PC-9 (cell line): ENCODE measurements around the gene INTS11. TPM values are rescaled to one million over a fixed set of nuclear protein-coding genes. Genes with fewer than 3 reads are reported as not detected.
"Not testable (repeated sequence)": the region's sequence is repeated elsewhere in the genome, so short reads cannot be mapped to it uniquely, and the experiment has no call there.

Experiments
- BruUV-seq: library from RNA; stranded (reverse); fragments of 400-500 nt; replicated peaks from 2 replicates; lab custom pipeline; 2021; lab: Mats Ljungman, UMichigan
- CTCF ChIA-PET: fragments of 300-600 bp; sonication (Branson Sonifier 250); formaldehyde crosslinking; loops from one replicate; lab custom pipeline; 2022; ENCODE audit warnings: antibody characterized with exemption; lab: Charles Lee
- POLR2A ChIA-PET: fragments of 300-600 bp; sonication (Branson Sonifier 250); formaldehyde crosslinking; loops from one replicate; lab custom pipeline; 2022; ENCODE audit warnings: antibody characterized with exemption; ENCODE audit not compliant: unreplicated experiment; lab: Charles Lee
- DNase-seq, 2 experiments: peaks; one replicate each; pipeline versions ENCODE4 v3.0.0 to v3.0.0-alpha.2; 2015 to 2022; ENCODE audit warnings: mixed read lengths in 1 of 2
- H2AFZ ChIP-seq: fragments of 200-600 bp; sonication (generic); 2 replicates; pipeline ENCODE4 v1.8.1; 2017; ENCODE audit warnings: antibody characterized with exemption
- H3F3A ChIP-seq: fragments of 200-600 bp; sonication (generic); 2 replicates; pipeline ENCODE4 v1.8.1; 2017; ENCODE audit warnings: antibody characterized with exemption, mild to moderate bottlenecking, low read depth; ENCODE audit not compliant: insufficient read depth
- H3K27ac ChIP-seq: fragments of 200-600 bp; sonication (generic); 2 replicates; pipeline ENCODE4 v1.6.1; 2016; ENCODE audit warnings: mixed run types
- H3K27me3 ChIP-seq: fragments of 200-600 bp; sonication (generic); 2 replicates; pipeline ENCODE4 v1.6.1; 2016; ENCODE audit warnings: low read depth, mixed run types; ENCODE audit not compliant: insufficient read depth
- H3K36me3 ChIP-seq: fragments of 200-600 bp; sonication (generic); 2 replicates; pipeline ENCODE4 v1.6.1; 2016; ENCODE audit warnings: low read depth, mixed run types
- H3K4me1 ChIP-seq: fragments of 200-600 bp; sonication (generic); replicated peaks from 2 replicates; pipeline ENCODE4 v1.6.1; 2016; ENCODE audit warnings: mixed run types; ENCODE audit not compliant: insufficient read depth
- H3K4me2 ChIP-seq: fragments of 200-600 bp; sonication (generic); 2 replicates; pipeline ENCODE4 v1.6.1; 2017; ENCODE audit warnings: mixed run types
- H3K4me3 ChIP-seq: fragments of 200-600 bp; sonication (generic); 2 replicates; pipeline ENCODE4 v1.6.1; 2016; ENCODE audit warnings: mixed run types
- H3K79me2 ChIP-seq: fragments of 200-600 bp; sonication (generic); 2 replicates; pipeline ENCODE4 v1.6.1; 2017; ENCODE audit warnings: low read depth, mixed run types
- H3K9me2 ChIP-seq: fragments of 200-600 bp; sonication (generic); 2 replicates; pipeline ENCODE4 v1.8.1; 2017; ENCODE audit warnings: mild to moderate bottlenecking; ENCODE audit not compliant: insufficient read depth
- H3K9me3 ChIP-seq: fragments of 200-600 bp; sonication (generic); 2 replicates; pipeline ENCODE4 v1.8.1; 2016; ENCODE audit warnings: low read depth; ENCODE audit not compliant: insufficient read depth
- H4K20me1 ChIP-seq: fragments of 200-600 bp; sonication (generic); 2 replicates; pipeline ENCODE4 v1.8.1; 2017; ENCODE audit not compliant: insufficient read depth
- EZH2 ChIP-seq: fragments of 200-600 bp; sonication (generic); IDR thresholded peaks from 2 replicates; pipeline ENCODE4 v1.8.0; 2017; ENCODE audit warnings: antibody characterized with exemption, low read depth
- intact Hi-C: fragments of 100-400 bp; cut with micrococcal nuclease; formaldehyde crosslinking; loops from one replicate; pipeline ENCODE4 v1.10.0; 2022; ENCODE audit not compliant: unreplicated experiment
- total RNA-seq: library from RNA; stranded (reverse); gene quantifications from 2 replicates; pipeline ENCODE4 v1.2.3, GENCODE V29; 2021
- TF ChIP-seq, protein P1 (sequence below): fragments of 200-600 bp; sonication (generic); conservative IDR thresholded peaks from 2 replicates; pipeline ENCODE4 v1.6.1; 2017; ENCODE audit warnings: mixed run types, antibody characterized with exemption, mild to moderate bottlenecking, moderate library complexity

INTS11 gene
- total RNA-seq, 1 experiment from 2014 or later: 130 TPM

- Histone ChIP-seq H3K9me2 (no peaks in the 10 kb centered on the region), H4K20me1 (no peaks in the 10 kb centered on the region), H3K4me3 (no peak overlapping the region), H2AFZ (no peak overlapping the region), H3K4me1 (peaks cover 11% of the 10 kb centered on the region), H3K4me2 (no peak overlapping the region), H3K79me2 (peaks cover 21% of the 10 kb centered on the region), H3K9me3 (no peaks in the 10 kb centered on the region), H3F3A (peaks cover 10% of the 10 kb centered on the region; the same call in 1 of the 2 replicates), H3K36me3 (no peaks in the 10 kb centered on the region; the same call in 1 of the 2 replicates), H3K27me3 (no peaks in the 10 kb centered on the region), H3K27ac (no peak overlapping the region)
- TF ChIP-seq, protein P1, sequence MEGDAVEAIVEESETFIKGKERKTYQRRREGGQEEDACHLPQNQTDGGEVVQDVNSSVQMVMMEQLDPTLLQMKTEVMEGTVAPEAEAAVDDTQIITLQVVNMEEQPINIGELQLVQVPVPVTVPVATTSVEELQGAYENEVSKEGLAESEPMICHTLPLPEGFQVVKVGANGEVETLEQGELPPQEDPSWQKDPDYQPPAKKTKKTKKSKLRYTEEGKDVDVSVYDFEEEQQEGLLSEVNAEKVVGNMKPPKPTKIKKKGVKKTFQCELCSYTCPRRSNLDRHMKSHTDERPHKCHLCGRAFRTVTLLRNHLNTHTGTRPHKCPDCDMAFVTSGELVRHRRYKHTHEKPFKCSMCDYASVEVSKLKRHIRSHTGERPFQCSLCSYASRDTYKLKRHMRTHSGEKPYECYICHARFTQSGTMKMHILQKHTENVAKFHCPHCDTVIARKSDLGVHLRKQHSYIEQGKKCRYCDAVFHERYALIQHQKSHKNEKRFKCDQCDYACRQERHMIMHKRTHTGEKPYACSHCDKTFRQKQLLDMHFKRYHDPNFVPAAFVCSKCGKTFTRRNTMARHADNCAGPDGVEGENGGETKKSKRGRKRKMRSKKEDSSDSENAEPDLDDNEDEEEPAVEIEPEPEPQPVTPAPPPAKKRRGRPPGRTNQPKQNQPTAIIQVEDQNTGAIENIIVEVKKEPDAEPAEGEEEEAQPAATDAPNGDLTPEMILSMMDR: no peak
- TF ChIP-seq EZH2: no peak
- no TSS peak for BruUV-seq
- ChIA-PET CTCF (interaction anchor here (0.6 kb wide), 1 partner anchor 134 kb away, joined by 7 read pairs; no protein-coding TSS in a partner anchor), POLR2A (interaction anchor here (0.6 kb wide), 1 partner anchor 173 kb away, joined by 3 read pairs; no protein-coding TSS in a partner anchor)
- no peak for DNase-seq
- intact Hi-C loops: loop anchor here (10.0 kb wide), 1 partner anchor 134 kb away; no protein-coding TSS in a partner anchor
Measured at GRCh38 chr1:1370771-1371300, 46.4 kb upstream of the INTS11 start.

DNA sequence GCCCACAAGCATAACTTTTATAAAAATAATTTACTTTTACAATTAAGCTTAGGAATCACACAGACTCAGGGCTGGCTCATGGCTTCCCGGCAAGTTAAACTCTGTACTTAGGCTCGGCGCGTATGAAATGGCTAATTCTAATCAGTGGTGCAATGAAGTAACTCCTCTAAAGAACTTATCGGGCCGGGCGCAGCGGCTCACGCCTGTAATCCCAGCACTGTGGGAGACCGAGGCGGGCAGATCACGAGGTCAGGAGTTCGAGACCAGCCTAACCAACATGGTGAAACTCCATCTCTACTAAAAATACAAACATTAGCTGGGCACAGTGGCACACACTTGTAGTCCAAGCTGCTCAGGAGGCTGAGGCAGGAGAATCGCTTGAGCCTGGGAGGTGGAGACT, 45.6 kb upstream of the INTS11 start:
- CTCF ChIA-PET, H3K4me3 ChIP-seq, H3K9me2 ChIP-seq, H3K9me3 ChIP-seq, H3F3A ChIP-seq, H3K4me2 ChIP-seq, DNase-seq, BruUV-seq, POLR2A ChIA-PET, H4K20me1 ChIP-seq, H3K36me3 ChIP-seq, H3K27ac ChIP-seq, H3K27me3 ChIP-seq, H2AFZ ChIP-seq: not testable (repeated sequence)
- peaks cover 20% of the 10 kb centered on the region for H3K79me2 ChIP-seq
- H3K4me1 ChIP-seq: peaks cover 10% of the 10 kb centered on the region; the same call in 1 of the 2 replicates
- intact Hi-C loops: loop anchor here (10.0 kb wide), 1 partner anchor 135 kb away; no protein-coding TSS in a partner anchor

DNA sequence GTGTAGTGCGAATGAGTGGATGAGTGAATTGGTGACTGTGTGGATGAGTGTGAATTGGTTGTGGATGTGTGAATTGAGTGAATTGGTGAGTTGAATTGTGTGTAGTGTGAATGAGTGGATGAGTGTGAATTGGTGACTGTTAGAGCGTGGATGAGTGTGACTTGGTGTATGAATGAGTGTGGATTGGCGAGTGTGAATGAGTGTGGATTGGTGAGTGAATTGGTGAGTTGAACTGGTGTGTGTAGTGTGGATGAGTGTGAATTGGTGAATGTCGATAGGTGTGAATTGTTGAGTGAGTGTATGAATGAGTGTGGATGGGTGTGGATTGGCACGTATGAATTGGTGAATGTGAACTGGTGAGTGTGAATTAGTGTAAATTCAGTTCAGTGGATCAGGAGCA, 42.9 kb upstream of the INTS11 start:
- H3K4me2 ChIP-seq: no peak overlapping the region
- TF ChIP-seq, protein P1: no peak
- no peak for TF ChIP-seq EZH2
- no peaks in the 10 kb centered on the region for H4K20me1 ChIP-seq
- intact Hi-C loops: no loop called here
- no peaks in the 10 kb centered on the region for H3K79me2 ChIP-seq
- ChIA-PET POLR2A (no interaction called here), CTCF (no interaction called here)
- peaks cover 9% of the 10 kb centered on the region; the same call in 1 of the 2 replicates for H3F3A ChIP-seq
- peak in 1 of 2 experiments; percentile 10 for DNase-seq
- no peaks in the 10 kb centered on the region for H3K9me2 ChIP-seq
- no peaks in the 10 kb centered on the region for H3K27me3 ChIP-seq
- H3K4me3 ChIP-seq: no peak overlapping the region
- no TSS peak for BruUV-seq
- H3K27ac ChIP-seq: no peak overlapping the region
- peaks cover 10% of the 10 kb centered on the region for H3K4me1 ChIP-seq
- H3K36me3 ChIP-seq: no peaks in the 10 kb centered on the region; the same call in 1 of the 2 replicates
- no peak overlapping the region for H2AFZ ChIP-seq
- no peaks in the 10 kb centered on the region for H3K9me3 ChIP-seq

DNA sequence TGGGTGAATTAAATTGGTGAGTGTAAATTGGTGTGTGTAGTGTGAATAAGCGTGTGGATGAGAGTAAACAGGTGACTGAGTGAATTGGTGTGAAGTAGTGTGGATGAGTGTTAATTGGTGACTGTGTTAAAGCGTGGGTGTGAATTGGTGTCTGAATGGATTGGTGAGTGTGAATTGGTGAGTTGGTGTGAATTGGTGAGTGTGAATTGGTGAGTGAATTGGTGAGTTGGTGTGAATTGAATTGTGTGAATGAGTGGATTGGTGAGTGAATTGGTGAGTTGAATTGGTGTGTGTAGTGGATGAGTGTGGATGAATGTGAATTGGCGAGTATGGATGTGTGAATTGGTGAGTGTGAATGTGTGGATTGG, 42.2 kb upstream of the INTS11 start:
- BruUV-seq: no TSS peak
- POLR2A ChIA-PET: no interaction called here
- no peaks in the 10 kb centered on the region for H3K9me2 ChIP-seq
- CTCF ChIA-PET: no interaction called here
- peaks cover 10% of the 10 kb centered on the region for H3K4me1 ChIP-seq
- peak in 1 of 2 experiments; percentile 24 for DNase-seq
- H3K79me2 ChIP-seq: no peaks in the 10 kb centered on the region
- H3K9me3 ChIP-seq: no peaks in the 10 kb centered on the region
- no peaks in the 10 kb centered on the region for H4K20me1 ChIP-seq
- H3K4me3 ChIP-seq: no peak overlapping the region
- no peak overlapping the region for H3K27ac ChIP-seq
- no peak overlapping the region for H2AFZ ChIP-seq
- TF ChIP-seq, protein P1: no peak
- no peak for TF ChIP-seq EZH2
- no peak overlapping the region for H3K4me2 ChIP-seq
- intact Hi-C loops: no loop called here
- no peaks in the 10 kb centered on the region for H3K36me3 ChIP-seq
- peaks cover 9% of the 10 kb centered on the region; the same call in 1 of the 2 replicates for H3F3A ChIP-seq
- no peaks in the 10 kb centered on the region for H3K27me3 ChIP-seq
